GM21390 (cell line): ENCODE results near the gene POLRMT.

Experiments
- ATAC-seq: cut with Tn5 transposase; IDR thresholded peaks from one replicate; pipeline ENCODE4 v1.9.1; 2021; ENCODE audit not compliant: unreplicated experiment

POLRMT gene

GRCh38 chr19:648305-648704 is 15.0 kb upstream of the POLRMT start:
- no peak for ATAC-seq

- ATAC-seq = no peak
Observed at GRCh38 chr19:647566-648284, 14.4 kb upstream of the POLRMT start.

DNA sequence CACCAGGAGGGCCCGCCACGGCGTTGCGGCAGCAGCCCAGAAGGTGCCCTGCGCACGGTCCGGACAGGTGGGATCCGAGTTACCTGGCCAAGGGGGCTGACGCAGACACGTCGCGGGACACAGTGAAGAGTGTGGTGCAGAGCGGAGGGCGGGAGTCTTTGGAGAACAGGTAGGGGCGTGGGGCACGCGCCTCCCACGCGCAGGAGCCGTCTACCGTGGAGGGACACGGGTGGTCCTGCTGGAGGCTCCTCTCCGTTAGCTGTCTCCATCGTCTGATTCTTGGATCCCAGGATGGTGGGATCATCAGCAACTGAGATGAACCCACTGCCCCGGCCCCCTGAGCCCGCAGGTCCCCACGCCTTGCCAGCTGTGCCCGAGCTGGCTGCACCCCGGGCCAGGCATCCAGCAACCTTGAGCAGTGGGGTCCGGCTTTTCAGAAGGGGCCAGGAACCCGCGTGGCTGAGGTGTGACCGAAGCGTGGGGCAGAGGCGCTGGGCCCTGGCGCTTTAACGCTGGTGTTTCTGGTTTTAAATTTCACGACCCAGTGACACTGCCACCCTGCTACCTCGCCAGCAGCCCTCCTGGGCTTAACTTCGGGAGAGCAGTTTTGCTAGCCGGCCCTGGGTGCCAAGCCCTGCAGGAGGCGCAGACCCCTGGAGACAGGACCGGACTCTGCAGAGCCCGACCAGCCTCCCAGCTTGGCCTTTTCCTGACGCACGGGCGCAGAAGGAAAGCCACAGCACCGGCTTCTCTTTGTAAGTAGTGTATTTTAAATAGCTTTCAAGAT is 13.6 kb upstream of the POLRMT start:
- no peak for ATAC-seq

DNA sequence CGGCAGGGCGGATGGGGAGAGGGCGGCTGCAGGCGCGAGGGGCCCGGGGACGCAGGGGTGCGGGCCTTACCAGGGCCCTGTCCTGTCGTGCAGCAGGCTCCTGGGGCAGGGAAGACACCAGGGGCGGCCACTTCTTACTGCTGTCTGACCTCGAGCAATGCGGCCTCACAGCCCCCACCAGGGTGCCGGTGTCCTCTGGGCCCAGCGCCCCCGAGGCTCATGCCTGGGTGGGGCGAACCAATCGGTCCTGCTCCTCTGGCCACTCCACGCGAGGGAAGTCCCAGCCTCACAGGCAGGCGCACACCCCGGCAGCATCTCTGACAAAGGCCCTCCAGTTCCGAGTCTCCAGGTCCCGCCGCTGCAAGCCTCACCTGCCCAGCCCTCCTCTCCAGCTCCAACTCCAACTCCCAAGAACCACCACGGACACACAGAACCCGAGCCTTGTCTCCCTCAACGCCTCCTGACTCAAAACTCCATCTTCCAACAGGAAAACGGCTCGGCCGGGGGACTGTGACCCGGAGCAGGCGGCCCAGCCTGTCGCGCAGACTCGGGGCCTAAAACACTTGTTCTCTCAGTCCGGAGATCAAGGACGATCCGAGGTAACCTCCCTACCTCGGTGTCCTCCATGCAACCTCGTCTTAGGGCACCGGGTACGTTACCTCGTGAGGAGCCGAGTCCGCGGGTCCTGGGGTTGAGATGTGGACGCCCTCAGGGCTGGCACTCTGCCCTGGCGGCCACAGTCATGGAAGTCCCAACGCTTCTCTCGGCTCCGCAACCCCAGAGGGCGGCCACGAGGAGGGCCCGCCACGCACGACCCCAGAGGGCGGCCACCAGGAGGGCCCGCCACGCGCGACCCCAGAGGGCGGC is 12.8 kb upstream of the POLRMT start:
- ATAC-seq = no peak

GRCh38 chr19:644789-645188 is 11.5 kb upstream of the POLRMT start:
- no peak for ATAC-seq

DNA sequence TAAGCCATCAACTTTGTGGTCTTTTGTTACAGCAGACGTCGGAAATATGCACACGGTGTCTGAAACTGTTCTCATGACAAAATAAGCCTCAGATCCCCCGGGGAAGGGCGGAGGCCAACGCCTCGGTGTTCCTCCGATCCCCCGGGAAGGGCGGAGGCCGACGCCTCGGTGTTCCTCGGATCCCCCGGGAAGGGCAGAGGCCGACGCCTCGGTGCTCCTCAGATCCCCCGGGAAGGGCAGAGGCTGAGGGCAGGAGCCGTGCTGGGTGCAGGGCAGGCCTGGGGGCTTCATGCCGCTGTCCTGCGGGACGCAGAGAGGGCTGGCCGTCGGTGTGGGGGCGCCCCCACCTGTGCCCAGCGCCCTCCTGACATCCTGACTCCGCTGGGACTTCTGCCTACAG is 11.0 kb upstream of the POLRMT start:
- no peak for ATAC-seq

DNA sequence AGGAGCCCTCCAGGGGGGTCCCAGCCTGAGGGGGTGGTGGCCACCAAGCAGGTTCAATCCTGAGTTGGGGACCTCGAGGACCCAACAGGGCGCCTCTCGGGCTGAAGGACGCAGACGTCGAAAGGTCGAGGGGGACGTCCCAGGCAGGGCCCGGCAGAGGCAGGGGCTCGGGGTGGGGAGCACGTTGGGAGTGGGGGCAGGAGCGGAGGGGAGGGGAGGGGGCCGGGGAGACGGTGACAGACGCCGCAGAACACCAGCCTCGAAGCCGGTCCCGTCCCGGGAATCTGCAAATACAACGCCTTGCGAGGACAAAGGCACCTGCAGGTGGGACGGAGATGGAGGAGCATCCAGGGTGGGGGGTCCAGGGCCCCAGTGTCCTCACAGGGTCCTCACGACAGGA is 10.4 kb upstream of the POLRMT start:
- no peak for ATAC-seq

DNA sequence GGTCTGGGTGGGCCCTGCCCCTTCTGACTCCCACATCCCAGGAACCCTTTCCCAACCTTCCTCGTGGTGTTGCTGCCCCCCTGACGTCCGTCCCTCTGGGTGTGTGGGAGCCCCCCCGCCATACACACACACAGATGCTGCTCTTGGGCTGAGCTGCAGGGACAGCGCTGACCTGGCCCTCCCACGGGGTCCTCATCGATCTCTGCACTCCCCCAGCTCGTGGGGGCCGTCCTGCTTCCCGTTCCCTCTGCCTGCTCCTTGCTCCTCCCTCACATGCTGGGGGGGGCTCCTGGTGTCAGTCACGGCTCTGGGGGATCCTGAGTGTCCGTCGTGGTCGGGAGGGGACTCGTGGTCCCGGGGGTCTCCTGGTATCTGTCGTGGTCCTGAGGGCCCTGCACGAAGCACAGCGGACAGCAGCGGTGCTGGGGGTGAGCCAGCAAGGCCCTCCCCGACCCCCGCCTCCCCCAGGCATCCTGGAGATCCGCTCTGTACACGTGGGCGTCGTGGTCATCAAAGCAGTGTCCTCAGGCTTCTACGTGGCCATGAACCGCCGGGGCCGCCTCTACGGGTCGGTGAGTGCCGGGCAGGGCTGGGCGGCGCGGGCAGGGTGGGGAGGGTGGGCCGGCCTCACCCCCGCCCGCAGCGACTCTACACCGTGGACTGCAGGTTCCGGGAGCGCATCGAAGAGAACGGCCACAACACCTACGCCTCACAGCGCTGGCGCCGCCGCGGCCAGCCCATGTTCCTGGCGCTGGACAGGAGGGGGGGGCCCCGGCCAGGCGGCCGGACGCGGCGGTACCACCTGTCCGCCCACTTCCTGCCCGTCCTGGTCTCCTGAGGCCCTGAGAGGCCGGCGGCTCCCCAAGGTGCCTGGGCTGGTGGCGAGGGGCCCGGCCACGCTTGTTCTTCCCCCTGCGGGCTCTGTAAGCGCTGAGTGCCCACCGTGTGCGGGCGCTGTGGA is 9.7 kb upstream of the POLRMT start:
- ATAC-seq = no peak

DNA sequence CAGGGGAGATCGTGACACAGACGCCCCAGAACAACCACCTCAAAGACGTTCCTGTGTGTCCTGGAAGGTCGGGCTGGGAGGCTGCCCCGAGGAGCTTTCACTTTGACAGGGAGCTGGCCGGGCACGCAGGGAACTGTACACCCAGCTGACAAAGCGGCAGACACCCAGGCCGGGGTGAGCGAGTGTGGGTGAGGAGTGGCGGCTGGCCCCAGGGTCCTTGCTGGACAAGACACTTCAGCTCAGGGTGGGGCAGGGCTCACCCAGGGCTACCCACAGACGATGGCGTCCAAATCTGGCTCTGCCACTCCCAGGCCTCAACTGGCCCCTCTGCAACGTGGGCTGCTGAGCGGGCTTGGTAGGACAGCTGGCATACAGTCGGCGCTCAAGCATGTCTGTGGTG is 8.4 kb upstream of the POLRMT start:
- ATAC-seq = no peak

DNA sequence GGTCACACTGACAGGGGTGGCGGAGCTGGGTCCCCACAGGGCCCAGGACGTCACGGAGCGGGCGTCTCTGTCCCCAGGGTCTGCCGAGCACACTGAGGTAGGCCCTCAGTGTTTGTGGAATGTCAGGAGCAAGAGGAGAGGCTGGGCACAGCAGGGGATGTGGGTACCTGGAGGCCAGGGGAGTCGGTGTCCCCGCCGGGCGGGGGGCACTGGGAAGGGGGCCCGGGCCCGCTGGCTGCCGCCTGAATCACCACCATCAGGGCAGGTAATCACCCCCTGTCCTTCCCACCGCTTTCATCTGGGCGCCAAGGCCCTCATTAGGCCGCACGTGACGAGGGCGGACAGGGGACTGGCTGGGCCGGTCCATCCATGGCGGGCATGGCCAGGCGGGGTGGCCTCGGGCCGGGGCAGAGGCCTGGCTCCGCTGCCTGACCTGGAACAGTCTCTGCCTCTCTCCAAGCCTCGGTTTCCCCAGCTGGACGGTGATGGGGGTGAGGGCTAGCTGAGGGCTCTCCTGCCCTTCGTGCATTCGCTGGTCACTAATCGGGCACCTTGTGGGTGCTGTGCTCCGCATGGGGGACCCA is 7.4 kb upstream of the POLRMT start:
- no peak for ATAC-seq

DNA sequence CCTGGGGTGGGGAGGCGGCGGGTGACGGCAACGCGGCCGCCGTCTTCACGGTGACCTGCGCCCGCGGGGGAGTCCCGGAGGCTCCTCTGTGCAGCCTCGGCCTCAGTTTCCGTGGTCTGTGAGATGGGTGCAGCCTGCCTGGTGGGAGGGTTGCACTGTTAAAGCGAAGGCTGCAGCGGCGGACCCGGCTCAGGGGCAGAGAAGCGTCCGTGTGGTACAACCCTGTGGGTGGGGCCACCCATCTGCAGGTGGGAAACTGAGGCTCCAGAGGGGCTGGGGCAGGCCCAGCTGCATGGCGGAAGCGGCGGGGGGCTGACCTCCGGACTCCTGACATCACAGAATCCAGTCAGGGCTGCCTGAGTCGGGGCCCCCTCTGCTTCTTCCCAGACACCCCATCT is 6.8 kb upstream of the POLRMT start:
- no peak for ATAC-seq

- no peak for ATAC-seq
Observed at GRCh38 chr19:639253-640160, 6.2 kb upstream of the POLRMT start, which contains the start of gene FGF22. Gene FGF22, plus strand, starts transcription at chr19:639879. Its CDS starts 47 bp downstream, at chr19:639926.

DNA sequence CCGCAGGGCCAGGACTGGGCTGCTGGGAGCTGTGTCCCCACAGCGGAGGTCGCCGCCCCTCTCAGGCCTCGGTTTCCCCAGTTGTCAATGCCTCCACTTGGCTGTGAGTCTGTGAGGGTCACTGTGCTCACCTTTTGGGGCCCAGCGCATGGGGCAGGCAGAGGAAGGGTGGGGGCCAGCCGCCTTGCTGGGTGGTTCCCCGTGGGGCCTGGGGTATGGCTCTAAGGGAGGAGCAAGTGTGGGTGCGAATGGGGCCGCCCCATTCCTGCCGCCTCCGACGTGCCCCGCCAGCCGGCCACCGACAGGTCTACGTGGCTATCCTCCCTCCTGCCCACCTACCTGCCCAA is 5.5 kb upstream of the POLRMT start:
- ATAC-seq = no peak

DNA sequence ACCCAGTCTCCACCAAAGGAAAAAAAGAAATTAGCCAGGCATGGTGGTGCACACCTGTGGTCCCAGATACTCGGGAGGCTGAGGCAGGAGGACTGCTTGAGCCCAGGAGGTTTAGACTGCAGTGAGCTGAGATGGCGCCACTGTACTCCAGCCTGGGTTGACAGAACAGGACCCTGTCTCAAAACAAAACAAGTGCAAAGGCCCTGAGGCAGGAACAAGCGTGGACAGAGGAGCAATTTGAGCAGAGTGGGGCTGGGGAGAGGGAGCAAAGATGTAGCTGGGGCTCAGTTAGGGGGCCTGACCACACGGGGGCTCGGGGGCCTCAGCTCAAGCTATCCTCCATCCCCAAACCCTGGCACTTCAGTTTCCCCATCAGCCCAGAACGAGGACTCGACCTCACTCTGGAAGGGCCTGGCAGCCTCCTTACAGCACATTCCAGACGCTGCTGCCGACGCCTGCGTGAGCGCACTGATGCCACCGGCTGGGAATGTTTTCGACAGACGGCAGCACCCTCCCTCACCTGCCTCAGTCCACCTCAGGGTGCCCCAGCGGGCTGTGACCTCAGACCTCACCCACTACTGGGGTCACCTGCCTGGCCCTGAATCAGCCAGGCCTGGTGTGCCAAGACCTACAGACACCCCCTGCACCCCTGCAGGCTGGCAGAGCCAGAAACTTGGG is 1.8 kb upstream of the POLRMT start:
- ATAC-seq = no peak

GRCh38 chr19:633786-634639 is 676 bp upstream of the POLRMT start:
- ATAC-seq = no peak

DNA sequence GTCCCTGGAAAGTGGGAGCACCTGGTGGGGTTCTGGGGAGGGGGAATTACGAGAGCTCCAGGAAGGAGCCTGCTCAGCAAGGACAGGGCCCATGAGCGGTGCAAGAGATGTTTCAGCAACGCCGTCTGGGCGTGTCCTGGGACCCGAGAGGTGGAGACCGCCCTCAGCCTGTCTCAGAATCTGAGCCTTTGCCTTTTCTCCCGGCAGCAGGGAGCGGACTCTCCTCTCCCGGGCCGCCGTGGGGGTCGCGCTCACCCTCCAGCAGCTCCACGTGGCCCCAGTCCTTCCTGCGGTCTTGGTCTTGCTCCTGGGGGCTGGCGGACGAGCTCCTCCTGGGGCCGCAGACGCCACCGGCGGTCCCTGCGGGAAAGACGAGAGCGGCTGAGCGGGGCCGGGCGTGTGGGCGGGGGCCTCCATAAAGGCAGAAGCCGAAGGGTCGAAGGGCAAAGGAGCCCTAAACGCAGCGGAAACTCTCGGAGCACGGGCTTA is 714 bp downstream of the POLRMT start:
- ATAC-seq = no peak

- ATAC-seq = no peak
Observed at GRCh38 chr19:629961-630714, 3.2 kb downstream of the POLRMT start.
